ENCODE data around the gene DISC1.

DISC1 gene

DNA sequence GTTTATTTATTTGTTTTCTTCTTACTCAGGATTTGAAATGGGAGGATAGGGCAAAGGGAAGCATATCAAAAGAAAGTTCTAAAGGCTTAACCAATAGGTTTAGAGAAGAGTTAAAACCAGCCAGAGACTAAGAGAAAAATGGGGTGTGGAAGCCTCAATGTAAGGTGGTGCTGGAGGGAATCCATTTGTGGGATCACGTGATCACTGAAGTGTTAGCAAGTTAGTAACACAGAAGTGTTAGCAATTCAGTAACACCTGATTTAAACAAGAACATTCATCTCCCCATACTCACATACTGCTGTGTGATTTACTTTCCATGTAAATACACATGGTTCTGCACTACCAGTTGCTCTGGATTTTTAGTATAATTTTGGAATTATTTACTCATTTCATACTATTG lies 451.2 kb downstream of the DISC1 start:
- DNase-seq = no peak

DNA sequence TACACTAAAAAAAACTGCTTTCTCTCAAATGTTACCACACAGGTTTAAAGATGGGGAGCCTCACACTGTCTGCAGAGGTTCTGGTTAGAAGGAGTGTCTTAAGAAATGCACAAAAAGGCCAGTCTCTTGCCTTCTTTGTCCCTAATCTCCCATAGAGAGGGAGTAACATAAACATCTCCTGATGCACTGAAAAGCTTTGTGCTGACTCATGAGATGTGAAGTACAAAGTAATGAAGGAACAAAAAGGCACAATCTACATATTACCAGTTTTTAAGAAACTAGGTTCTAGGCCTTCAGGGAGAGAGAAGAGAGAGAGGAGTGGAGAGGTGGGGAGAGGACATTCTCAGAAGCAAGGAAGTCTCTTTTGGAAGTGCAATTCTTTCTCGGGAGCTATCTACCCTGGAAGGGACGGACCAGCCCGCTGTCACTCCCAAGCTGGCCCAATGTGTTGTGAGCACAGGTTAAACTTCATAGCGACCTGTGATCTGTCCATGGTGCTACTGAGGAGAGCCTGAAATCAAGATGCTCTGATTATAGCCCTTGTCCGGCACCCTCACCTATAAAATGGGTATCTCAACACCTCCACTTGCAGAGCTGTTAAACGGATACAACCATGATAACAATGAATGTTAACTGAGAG lies 458.1 kb downstream of the DISC1 start:
- no peak for DNase-seq

DNA sequence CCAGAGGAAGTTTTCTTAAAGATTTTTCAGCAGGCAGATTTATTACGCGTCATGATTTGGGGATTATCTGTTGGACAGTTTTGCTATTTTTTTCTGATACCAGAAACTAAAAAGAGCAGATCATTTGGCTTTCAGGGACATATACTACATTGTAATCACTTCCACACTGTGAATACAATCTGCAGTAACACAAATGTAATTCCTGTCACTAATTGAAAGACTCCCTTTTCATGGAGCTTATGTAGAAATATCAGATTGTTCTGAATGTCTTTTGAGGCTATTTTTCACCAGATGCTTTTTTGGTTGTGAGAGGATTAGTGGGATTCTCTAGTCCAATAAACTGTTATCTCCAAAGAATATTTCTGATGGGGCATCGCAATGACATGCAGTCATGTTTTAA lies 464.2 kb downstream of the DISC1 start:
- DNase-seq = no peak

Data from NCI-H1417 treated with DMSO at 0.1 percent for 48 hours (cell line).